Superior temporal gyrus (tissue), 1 donor: ENCODE measurements around the gene ART5.
"Not testable (repeated sequence)": the region's sequence is repeated elsewhere in the genome, so short reads cannot be mapped to it uniquely, and the experiment has no call there.

Experiments used
- DNase-seq: peaks from one replicate; pipeline ENCODE4 v3.0.0-alpha.2; 2016; ENCODE audit errors: extremely low spot score

Gene ART5

DNA sequence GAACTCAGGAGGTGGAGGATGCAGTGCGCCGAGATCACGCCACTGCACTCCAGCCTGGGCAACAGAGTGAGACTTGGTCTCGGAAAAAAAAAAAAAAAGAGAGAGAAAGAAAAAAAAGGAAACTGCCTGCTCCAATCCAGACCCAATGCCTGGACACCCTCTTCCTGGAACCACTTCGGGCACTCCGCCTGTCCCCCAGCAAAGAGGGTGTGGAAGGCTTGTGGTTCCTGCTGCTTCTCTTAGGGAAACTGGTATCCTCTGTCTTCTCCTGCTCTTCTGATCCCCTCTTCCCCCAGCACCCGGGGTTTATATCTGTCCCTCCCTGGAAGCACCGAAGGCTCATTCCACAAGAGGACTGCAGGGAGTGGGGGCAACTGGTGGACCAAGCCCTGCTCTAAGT lies 16.5 kb upstream of the ART5 start:
- DNase-seq, result no peak

DNA sequence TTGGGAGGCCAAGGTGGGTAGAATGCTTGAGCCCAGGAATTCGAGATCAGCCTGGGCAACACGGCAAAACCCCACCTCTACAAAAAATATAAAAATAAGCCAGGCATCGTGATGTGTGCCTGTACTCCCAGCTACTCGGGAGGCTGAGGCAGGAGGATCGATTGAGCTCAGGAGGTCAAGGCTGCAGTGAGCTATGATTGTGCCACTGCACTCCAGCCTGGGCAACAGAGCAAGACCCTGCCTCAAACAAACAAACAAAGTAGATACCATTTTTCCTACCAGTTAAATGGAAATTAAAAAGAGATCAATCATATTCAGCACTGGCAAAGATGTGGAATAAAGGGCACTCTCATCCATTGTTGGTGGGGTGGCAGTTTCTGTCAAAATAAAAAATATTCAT lies 15.5 kb upstream of the ART5 start:
- DNase-seq, result not testable (repeated sequence)

DNA sequence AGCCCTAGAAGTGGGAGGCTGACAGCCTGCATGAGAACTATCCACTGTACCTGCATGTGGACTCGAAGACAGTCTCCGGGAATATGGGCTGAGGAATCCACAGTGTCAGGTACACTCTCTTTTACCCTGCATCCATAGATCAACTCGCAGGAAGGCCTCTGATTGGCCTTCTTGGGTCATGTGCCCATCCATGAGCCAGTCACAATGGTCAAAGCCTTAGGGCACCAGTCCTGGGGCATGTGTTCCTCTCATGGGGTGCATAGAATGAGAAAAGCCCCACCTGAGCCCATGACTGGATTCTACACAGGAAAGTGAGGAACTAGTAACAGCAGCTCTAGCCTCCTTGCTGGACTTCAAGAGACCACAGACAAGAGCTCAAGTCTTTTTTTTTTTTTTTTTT lies 13.8 kb upstream of the ART5 start:
- no peak for DNase-seq

DNA sequence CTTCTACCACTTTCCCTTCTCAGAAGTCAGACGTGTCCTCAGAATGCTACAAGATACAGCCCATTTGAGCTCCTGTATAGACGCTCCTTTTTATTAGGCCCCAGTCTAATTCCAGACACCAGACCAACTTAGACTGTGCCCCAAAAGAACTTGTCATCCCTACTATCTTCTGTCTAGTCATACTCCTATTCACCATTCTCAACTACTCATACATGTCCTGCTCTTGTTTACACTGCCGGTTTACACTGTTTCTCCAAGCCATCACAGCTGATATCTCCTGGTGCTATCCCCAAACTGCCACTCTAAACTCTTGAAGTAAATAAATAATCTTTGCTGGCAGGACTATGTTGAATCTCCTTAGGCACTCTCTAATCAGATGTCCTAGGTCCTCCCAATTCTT lies 10.7 kb upstream of the ART5 start:
- DNase-seq, result not testable (repeated sequence)

DNA sequence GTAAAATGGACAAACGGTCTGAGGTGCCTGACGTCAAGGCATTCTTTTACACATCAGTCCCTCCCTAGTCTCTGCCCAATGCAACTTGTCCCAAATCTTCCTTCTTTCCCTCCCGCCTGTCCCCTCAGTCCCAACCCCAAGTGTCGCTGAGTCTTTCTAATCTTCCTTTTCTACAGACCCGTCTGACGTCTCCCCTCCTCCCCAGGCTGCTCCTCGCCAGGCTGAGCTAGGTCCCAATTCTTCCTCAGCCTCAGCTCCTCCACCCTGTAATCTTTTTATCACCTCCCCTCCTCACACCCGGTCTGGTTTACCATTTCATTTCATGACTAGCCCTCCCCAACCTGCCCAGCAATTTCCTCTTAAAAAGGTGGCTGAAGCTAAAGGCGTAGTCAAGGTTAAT lies 7.6 kb upstream of the ART5 start:
- DNase-seq, result not testable (repeated sequence)

DNA sequence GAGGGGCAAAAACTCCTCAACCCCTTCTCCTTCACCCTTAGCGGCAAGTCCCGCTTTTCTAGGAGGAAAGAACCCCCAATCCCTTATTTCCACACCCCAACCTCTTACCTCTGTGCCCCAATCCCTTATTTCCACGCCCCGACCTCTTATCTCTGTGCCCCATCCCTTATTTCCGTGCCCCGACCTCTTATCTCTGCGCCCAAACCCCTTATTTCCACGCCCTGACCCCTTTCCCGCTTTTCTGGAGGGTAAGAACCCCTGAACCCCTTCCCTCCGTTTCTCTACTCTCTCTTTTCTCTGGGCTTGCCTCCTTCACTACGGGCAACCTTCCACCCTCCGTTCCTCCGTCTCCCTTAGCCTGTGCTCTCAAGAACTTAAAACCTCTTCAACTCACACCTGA lies 7.1 kb upstream of the ART5 start:
- not testable (repeated sequence) for DNase-seq

DNA sequence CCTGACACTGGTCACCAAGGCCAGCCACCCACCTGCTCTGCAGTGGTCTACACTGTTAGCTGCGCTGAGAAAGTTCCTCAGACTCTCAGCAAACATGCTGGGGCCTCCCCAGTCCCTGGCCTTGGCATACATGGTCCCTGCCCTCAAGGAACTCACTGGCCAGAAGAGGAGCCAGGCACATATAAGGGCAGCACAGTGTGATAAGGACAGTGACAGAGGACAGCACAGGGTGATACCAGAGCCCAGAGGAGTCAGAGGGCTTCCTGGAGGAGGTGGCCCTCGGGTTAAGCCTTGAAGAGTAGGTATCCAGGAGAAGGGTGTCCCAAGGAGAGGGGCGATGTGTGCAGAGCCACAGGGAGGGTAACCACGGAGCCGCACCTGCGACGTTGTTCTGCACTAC lies 3.8 kb upstream of the ART5 start:
- no peak for DNase-seq

DNA sequence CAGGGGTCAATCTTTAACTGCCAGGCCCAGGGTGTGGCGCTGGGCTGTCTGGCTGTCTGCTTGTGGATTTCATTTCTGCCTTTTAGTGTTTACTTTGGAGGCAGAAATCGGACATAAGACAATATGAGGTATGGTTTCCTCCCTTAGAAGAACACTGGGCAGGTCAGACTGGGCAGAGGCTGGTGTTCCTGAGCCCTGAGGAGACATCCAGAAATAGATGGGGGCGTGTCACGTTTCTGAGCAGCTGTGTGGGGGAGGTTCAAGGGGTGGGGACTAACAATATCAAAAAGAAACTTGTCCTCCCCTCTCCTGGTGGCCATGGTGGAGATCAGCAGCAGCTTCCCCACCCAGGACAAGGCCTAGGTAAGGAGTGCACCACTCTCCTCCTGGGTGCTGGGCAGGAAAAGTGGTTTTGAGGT lies 3.0 kb upstream of the ART5 start, which contains the start of gene ART1:
ART1 (plus strand) TSS at position 312 of the 419 bp plus-strand sequence. CDS start 14,086 bp downstream, outside the sequence.
- DNase-seq, result no peak

DNA sequence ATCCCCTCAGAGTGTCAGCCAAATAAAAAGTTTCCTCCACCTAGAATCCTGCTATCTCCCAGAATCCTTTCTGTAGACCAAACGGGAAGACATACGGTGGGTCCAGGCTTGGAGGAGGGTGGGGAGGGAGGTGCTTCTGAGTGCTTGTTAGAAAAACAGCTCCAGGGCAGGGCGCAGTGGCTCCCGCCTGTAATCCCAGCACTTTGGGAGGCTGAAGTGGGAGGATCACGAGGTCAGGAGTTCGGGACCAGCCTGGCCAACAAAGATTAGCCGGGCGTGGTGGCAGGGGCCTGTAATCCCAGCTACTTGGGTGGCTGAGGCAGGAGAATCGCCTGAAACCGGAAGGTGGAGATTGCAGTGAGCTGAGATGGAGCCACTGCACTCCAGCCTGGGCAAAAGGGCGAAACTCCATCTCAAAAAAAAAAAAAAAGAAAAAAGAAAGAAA lies 1.3 kb upstream of the ART5 start:
- not testable (repeated sequence) for DNase-seq

DNA sequence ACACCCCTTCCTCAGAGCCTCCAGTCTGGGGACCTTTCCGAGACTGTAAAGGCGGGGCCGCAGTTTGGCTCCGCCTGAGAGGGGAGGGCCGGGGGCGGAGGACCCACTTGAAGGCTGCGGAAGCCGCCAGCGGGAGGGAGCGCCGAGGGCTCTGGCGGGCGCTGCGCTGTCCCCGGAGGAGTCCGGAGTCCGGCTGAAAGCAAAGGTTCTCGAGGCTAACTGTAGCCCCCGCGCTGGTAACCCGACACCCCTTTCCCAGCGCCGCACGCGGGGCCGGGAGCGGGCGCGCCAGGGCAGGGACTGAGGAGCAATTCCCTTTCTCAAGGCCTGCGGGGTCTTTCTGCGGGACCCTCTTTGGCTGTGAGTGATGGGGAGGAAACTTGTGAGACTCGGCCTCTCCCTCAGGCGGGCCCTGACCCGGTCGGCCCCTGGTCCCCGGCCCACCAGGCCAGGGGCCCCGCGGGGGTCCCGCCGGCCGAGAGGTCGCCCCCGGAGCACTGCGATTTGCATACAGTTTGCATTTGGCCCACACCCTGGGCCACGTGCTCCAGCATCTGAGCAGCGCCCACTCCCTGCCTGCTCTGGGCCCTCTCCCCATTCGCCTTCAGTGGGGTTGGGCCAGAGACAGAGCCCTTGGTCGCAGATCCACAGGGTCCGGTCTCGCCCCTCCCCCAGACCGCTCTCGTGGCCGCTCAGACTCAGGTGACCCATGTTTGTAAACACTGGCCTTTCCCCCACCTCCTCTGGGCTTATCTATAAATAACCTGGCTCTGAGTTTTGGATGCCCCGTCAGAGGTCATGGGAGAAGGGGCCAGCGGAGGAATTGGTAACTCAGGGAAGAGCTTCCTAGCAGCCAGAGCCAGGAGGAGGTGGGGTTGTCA lies 519 bp upstream of the ART5 start:
- no peak for DNase-seq

DNA sequence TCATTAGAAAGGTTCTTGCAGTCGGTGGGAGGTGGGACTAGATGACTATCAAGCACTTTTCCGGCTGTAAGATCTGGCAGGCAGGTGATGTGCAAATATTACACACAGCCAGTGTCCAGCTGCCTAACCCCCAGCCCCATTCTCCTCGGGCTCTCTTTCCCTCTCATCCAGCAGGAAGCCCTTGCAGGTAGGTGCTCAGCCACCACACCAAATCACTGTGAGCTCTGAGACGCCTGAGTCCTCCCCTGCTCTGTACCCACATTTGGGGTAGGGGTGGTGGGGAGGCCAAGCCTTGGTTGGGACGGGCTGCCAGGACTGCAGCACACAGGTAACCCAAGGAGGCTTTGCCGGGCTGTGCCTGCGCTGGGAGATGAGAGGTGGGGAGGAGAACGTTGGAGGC lies 601 bp downstream of the ART5 start:
- no peak for DNase-seq

DNA sequence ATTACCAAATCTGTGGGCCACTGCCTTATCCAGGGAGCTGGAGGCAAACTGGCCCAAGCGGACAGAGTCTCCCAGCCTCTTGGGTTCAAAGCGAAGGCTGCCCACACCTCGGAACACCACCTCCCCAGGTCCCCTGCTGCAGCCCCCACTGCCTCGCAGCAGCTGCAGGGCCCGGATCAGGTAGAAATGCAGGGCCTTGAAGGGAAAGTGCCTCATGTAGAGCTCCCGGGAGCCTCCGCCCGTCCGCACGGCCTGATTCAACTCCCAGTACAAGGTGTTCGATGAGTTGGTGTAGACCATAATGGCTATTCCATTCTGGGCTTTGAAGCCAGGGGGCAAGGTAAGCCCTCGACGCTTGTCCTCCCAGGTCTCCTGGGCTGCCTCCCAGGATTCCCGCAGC lies 2.0 kb downstream of the ART5 start:
- DNase-seq, result no peak

DNA sequence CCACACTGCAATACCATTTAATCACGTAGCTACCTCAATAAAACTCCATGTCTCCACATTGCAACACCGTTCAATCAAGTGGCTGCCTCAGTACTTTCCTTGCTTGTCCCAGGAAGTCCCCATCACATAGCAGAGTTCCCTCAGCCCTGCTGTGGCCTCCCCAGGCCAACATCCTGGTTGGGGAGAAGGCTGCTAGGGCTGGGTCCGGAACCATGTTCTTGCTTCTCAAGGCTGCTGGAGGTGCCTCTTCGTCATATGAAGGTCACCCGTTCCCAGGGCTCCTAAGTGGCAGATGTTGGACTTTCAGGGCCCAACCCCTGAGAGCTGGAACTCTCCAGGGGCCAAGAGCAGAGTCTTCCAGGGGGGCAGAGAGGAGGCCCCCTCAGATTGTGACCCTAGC lies 3.3 kb downstream of the ART5 start:
- DNase-seq, result no peak

DNA sequence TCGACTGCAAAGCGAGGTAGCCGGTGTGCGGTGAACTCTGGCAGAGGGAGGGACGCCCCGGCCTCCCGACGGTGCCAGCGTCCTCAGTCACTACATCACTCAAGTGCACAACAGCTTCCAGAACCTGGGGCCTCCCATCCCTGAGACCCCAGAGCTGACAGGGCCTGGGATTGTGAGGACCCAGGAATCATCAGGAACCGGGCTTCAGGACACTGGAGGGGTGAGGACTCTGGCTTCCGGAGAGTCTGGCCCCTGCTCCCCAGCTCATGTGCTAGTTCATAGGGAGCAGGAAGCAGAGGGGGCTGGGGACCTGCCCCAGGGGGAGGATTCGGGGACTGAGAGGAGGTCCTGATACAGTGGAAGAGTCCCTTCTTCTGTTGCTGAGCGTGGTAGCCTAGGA lies 4.6 kb downstream of the ART5 start:
- DNase-seq, result no peak

DNA sequence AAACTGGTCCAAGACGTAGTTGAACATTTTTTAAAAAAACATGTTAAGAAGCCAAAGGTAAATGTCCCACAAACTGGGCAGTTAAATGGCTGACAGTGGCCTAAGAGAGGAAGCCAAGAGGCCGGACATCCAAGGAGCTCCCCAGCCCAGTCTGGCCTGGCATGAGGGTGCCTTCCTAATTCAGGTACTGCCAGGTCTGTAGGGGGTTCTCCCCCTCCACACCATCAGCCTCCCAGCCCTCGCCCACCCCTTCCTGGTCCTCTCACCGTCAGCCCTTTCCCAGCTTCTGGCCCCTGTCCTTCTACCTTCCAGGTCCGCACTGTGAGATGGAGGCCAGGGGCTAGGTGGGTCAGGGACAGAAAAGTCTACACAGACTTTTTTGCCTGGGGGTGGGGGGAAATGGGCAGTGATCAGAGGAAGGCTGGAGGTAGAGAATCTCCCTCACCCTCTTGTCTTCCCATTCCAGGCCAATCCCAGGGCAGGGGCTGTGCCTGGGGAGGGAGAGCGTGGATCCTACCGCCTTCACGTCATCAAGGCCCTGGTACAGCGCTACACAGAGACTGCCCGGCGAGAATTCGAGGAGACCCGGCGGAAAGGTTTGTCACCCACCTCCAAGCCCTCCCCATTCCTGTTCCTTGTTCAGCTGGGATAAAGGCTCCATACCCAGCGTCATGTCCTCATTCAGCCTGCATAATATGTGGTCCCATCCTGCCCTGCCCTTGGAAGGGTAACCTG lies 6.0 kb downstream of the ART5 start:
- no peak for DNase-seq

DNA sequence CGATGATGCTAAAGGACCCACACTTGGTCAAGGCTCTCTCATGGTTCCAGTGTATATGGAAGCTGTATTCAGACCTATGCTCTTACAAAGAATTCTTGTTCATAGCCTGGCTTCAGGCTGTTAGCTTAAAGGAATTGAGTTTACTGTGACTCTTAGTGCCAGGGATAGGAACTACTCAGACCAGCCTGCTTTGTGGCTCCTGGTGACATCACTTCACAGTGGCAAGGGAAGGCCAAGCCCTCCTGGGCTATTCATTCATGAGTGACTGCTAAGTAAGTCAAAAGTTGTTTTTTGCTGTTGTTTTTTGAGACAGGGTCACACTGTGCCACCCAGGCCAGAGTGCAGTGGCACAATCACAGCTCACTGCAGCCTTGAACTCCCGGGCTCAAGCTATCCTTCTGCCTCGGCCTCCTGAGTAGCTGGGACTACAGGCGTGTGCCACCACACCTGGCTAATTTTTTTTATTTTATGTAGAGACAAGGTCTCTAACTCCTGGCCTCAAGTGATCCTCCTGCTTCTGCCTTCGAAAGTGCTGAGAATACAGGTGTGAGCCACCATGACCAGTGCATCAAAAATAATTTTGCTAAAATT lies 9.6 kb downstream of the ART5 start:
- DNase-seq, result no peak

DNA sequence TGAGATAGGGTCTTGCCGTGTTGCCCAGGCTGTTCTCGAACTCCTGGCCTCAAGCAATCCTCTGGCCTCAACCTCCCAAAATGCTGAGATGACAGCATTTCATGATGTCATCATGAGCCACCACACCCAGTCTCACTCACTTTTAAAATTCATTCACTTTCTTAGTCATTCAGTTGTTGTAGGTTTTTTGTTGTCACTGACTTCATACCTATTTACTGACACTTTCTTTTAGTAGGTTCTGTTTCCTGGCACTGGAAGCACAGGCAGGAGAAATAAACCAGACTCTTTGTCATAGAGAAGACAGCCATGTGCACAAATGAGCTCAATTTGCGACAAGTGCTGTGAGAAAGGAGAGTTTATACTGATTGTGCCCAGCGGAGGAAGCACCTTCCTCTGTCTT lies 10.5 kb downstream of the ART5 start:
- DNase-seq, result no peak

DNA sequence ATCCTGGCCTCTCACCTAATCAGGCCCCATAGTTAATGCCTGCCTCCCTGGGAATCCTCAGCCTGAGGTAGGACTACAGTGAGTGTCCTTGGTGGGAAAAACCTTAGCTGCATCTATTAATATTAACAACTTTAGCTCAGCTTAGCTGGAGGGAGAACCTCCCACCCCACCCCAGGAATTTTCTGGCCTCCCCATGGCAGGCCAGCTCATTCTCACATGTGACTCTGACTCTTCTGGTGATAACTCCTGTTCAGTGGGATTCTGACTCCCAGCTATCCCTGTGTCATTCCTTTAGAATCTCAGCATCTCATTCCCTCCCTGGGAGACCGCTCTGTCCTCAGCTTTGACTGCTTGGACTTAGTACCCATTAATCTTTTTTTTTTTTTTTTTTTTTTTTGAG lies 14.5 kb downstream of the ART5 start:
- DNase-seq, result no peak

DNA sequence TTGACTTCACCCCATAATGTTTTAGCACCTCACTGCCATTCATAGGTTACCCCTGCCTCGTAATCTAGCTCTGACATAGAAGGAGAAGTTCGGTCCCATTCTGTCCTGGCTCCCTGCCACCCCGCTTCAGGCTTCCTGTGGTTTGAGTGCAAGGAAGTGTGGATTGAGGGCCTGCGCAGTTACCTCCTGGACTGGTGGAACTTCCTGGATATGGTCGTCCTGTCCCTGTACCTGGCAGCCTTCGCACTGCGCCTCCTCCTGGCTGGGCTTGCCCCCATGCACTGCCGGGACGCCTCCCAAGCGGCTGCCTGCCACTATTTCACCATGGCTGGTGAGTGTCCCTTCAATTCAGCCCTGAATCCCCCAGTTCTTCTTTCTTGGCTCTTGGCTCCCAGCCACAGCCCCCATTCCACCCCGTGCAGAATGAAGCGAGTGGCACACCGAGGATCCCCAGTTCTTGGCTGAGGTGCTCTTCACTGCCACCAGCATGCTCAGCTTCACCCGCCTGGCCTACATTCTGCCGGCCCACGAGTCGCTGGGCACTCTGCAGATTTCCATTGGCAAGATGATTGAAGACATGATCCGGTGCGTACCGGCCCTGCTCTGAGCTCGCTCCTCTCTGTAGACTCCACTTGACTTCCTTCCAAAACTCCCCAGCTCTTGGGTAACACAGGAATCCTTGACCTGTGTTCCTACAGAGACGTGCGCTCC lies 15.4 kb downstream of the ART5 start:
- no peak for DNase-seq

DNA sequence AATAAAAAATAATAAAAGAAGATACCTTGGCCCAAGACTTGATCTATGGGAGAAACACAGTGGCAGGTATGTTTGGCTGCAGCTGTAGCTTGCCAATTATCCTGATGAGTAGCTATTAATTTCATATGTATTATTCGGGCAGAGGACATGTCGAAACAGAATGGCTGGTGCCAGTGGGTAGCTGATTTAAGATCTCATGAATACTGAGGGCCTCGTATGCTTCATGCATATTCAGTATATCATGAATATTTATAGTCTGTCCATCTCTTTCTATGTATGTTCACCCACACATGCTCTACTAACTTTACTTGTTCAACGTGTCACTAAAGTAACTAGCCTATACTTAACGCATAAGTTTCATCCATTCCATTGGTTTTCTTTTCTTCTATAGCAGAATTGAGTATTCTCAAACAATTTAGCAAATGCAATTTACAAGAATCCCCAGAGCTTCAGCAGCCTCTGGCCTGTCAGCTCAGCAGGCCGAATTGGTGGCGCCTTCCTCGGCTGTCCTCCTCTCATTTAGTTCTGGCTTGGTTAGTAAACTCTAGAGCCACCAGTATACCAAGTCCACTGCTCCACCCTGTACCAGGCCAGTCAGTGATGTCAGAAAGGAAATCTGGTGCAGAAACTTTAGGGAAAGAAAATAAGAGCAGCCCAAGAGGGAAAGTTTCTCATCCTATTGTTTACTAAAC lies 17.9 kb downstream of the ART5 start:
- no peak for DNase-seq

DNA sequence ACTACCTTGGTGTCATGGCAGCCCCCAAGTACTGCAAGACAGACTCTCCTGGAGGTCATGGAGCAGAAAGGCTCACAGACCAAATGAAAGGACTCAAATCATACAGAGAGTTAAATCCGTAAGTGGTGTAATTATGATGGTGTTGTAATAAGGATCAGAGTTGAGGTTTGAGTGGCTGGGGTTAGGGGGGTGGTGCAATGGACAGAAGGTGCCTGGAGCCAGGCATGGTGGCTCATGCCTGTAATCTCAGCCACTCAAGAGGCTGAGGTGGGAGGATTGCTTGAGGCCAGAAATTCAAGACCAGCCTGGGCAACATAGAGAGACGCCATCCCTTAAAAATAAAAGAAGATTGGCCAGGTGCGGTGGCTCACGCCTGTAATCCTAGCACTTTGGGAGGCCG lies 18.7 kb downstream of the ART5 start:
- DNase-seq, result no peak
